T follicular helper cell (primary cell): Measurements from ENCODE around the gene PRSS56.

ENCODE experiments used
- DNase-seq: peaks from one replicate; pipeline ENCODE4 v3.0.0-alpha.2; 2020; ENCODE audit warnings: low read depth

Gene PRSS56

DNA sequence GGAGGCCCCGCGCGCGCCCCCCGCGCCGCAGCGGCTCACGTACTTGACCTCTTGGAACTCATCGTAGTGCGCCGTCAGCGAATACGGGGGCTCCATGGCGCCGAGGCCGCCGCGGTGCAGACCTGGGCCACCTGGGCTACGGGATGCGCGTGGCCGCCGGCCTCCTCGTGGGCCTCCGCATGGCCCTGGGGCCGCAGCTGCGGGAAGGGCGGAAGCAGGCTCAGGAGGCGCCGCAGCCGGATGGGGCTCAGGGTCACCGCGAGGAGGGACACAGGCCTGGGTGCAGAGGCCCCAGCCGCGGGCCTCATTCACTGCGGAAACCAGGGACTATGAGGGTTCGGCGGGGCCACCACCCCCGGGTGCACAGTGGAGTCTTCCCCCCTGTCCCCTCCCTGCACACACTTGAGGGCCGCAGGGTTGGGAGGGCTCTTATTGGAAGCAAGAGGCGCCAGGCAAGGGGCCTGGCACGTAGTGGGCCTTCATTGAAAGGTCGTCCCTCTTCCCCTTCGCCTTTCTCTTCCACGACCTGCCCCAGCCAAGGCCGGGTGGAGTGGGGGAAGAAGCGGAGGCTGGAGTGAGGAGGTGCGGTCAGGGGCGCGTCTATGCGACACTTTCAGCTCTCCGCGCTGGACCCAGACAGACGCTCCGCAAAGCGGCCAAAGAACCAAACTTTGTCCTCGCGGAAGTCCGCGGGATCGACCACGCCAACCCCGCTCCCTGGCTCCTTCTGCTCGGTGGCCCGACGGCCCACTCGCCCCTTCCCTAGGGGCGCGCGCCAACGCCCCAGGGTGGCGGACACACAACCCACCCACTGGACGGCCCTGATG, 33.4 kb upstream of the PRSS56 start:
- no peak for DNase-seq

DNA sequence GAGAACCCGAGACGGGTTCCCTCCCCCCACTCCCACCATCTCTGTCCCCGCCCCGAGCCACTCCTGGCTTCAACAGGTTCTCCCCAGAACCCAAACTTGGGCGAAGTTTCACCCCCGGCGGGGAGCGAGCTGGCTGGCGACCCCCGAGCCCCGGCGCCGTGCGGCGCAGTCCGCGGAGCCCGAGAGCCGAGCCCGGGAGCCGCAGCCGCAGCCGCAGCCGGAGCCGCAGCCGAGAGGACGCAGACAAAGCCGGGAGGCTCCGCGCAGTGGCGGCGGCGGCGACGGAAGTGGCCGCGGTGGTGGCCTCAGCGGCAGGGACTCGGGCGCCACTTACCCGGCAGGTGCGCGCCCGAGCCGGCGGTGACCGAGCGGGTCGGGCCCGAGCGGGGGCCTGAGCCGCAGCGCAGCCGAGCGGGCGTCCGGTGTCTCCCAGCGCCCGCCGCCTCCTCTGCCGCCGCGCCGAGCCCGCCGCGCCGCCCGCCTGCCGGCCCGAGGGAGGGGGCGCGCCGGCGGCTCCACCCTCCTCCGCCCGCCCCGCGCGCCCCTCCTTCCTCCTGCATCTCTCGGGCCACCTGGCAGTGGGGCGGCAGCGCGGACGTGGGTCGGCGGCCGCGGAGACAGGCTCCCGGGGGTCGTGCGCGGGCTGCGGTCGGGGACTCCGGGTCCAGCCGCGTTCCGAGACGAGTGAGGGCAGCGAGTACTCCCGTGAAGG, 32.6 kb upstream of the PRSS56 start, which contains the start of gene ECEL1:
Gene ECEL1 (minus strand): TSS at position 450 of the 712 bp plus-strand sequence. CDS start 1,181 bp downstream, outside the sequence.
- no peak for DNase-seq

DNA sequence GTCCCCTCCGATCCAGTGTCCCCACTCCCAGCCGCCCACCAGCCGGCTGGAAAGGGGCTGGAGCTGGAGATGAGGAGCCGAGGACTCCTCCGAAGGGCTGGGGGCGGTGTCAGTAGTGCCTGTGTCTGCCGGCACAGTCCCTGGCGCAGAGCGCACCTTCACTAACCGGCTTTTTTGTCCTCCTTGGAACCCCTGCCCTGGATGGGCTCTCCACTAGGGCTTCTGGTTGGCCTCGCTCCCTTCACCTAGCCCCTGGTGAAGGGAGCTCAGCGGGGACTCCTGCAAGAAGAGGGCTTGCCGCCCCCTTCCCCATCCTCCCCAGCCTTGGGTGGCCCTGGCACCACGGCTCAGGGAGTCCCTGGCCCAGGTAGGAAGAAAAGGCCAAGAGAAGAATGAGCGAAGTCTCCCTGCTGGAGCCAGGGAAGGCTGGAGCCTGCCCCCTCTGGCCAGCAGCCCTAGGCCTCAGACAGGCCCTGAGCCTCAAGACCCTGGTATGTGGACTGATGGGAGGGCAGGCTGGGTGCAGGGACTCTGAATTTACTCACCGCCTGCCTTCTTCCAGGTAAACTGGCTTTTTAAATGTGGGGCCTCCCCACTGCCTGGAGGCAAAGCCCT, 32.0 kb upstream of the PRSS56 start:
- no peak for DNase-seq

DNA sequence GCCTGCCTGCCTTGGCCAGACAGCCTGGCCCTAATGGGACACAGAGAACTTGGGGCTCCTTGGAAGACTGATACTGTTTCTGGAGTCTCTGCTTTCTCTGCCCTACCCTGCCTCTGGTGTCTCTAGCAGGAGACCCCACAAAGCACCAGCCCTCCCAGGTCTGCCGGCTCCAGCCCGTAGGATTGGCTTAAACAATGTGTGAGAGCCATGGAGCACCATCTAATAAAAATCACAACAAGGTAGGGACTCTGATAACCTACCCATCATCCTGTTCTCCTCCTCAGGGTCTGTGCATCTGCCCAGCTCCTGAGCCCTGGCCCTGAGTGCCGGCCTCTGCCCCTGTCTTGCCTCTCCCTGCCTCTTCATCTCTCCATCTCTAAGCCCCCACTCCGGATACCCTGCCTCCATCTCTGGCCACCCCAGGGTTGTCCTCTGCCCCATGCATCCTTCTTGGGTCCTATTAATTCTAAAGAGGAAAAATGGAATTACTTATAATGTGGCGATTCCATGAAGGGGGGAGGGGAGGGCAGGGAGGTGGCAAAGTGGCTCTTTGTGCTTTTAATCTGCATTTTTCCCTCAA, 31.4 kb upstream of the PRSS56 start:
- no peak for DNase-seq

DNA sequence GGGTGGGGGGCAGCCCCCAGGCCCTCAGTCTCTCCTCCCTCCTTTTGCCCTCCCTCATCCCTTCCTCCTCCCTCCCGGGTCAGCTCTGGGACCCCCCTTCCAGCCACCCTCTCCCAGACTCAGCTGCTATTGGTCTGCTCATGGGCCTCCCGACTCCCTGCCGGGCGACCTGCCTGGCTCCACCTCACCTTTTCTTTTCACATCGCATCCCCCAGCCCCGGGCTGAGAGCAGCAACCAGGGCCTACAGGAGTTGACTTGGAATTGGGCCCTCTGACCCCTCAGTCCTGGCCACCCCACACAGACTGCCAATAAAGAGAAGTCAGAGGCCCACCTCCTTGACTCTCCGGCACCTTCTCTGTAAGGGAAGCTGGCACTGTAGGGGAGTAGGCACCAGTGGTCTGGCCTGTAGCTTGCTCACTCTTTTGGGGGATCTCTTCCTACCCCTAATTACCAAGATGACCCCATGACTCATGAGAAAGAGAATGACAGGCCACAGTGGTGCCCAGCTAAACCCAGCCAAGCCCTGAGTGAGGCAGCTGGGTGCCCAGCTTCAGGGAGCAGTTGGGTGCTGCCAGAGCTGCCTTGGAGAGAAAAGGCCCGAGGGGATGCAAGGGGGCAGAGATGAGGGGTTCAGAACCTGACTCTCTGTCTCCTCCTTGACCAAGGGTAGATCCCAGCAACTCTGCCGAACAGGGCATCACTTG, 30.5 kb upstream of the PRSS56 start:
- no peak for DNase-seq

DNA sequence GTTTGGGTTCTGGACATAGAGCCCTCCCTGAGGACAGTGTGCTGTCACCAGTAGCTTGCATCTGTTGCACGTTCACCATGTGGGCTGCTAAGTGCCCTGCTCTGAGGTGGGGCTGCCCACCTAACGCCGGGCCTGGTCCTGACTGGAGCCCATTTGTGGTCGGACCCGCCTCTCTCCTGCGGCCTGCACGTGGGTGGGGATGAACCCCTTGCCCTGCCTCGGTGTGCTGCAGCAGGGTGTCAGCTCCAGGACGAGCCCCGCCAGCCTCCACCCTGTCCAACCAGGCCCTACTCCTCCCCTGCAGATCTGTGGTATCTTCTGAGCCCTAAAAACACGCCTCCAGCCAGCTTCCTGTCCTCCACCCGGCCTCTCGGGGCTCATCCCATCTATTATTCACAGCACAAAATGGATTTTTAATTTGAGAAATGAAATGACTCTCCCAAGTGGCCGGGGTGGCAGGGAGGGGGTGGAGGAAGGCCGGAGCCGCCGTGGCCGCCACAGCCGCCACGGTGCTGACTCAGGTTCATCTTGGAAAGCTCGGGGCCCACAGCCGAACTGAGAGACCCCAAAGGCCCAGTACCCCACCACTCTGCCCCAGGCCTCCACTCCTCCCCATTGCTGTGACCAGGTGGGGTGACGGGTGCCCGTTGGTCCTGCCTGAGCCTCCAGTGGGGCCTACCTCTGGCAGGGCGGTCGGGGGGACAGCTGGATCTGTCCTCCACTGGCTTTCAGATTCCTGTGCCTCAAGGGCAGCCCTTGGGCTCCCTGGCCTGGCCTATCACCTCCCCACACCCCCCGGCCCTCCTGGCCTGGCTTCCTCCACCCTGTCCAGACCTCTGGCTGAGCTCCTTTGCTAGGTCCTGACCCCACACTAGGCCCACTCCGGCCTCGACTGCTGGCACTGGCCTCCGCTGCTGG, 29.7 kb upstream of the PRSS56 start:
- no peak for DNase-seq

DNA sequence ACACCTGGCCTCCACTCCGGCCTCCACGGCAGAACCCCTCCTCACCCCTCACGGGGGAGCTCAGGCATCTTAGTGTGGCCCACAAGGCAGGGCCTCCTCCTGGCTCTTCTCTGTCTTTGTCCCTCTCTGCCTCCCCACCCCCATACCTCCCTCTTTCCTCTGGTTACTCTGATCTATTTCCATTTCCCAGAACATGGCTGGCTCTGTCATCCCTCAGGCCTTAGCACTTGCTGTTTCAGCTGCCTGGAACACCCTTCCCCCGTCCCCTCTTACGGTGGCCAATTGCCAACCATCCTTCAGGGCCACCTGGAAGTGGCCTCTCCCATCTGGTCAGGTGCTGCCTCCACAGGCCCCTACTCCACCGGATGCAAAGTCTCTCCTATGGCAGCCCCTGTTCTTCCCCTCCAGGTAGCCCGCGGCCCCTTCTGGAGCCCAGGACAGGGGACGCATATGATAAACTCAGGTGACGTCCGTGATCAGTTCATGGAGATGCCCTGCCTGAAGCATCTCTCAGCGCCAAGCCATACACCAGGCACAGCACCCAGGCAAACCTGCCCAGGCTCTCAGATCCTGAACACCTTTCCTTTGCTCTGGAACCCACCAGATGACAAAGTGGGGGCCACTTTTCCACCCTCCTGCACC, 28.9 kb upstream of the PRSS56 start:
- no peak for DNase-seq

DNA sequence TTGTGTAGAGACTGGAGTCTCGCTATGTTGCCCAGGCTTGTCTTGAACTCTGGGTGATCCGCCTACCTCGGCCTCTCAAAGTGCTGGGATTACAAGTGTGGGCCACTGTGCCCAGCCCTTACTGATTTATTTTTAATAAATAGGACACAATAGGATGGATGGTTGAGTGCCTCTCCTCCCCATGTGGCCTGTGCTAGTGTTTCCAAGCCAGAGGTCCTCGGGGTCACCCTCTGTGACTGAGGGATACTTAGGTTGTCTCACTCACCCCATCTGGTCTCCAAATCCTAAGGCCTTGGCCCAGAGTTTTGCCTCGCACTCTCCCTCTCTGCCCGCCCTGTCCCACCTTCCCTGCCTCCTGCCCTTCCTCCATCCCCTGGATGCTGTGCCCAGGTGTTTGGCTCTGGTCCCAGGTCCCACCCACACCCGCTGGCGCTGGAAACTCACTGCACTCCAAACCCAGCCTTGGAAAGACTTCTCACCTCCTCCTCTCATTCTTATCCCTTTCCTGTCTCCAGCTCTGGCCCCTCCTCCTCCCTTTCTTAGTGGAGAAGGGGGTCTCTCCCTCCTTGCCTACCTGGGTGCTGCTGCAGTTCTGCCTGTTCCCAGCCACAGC, 27.8 kb upstream of the PRSS56 start:
- no peak for DNase-seq

DNA sequence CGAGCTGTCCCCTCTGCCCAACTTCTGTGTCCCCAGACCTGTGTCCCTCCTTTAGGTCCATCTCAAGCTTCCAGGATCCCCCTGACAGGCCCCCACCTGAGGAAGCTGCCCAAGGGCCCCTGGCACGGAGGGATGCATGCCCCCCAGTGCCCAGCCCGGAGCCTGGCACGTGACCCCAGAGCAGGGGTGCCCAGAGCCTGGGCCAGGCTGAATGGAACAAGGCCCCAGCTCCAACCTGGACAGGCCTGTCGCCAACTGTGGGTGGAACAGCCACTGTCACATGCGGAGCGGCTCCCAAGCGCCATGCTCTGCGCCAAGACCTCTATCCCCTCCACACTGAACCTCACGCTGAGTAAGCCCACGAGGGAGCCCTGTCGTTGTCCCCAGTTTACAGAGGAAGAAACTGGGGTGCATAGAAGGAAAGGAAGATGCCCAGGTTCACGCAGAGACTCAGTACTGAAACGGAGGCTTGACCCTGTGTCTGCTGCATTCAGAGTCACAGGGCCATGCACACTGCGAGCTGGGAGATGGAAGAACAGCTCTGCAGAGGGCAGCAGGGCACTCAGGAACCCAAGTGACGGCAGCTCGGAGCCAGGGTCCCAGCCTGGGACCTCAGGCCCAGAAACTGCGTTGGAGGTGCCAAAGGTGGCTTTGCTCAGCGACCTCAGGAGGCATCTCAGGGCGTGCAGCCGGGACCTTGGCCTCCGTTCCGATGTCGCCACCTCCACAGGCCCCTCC, 27.1 kb upstream of the PRSS56 start:
- no peak for DNase-seq

DNA sequence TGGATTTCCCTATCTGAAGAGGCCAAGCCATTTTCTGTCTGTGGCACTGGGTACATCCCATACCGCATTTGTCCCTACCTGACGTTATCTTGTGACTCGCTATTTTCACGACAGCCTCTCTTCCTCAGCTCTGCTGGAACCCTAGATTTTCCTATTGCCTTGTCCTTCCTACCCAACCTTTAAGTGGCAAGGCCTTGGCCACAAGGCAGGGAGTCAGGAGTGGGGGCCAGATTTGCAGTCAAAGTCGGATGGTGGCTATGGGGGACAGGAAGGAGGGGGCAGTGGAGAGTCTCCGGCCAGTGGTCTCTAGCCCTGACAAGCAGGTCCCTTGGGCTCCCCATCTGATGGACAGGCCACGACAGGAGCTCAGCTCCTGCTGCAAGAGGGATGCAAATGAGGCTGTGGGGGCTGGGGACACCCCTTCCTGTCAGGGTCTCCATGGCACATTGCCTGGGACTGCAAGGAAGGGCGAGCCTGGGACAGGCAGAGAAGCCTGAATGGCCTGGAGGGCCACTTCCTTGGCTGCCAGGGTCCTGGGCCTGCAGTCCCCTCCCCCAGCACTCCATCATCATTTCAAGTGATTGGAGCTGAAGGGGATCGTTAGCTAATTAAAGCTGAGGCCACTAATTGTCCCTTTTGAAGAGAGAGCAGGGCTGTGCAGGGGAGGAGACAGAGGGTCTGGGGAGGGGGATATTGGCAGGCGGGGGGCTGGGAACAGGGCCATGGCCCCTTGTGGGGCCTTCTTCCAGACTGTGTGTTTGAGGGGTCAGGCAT, 26.3 kb upstream of the PRSS56 start:
- DNase-seq: no peak

DNA sequence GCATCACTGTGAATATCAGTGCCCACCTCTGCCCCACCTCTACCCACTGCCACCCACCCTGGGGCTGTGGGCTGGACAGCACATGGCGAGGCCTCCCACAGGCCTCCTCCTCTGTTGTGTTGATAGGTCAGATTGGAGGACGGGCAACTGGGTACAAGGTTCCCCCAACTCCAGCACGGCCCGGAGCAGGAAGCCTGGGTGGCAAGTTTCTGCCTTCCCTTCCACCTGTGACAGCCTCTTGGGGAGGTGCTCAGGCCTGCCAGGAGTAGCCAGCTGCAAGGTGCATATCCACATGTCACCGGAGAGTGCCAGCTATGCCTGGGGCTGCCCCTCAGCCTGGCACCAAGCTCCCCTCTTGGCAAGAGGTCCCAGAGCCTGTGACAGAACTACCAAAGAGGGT, 25.6 kb upstream of the PRSS56 start:
- DNase-seq: no peak

DNA sequence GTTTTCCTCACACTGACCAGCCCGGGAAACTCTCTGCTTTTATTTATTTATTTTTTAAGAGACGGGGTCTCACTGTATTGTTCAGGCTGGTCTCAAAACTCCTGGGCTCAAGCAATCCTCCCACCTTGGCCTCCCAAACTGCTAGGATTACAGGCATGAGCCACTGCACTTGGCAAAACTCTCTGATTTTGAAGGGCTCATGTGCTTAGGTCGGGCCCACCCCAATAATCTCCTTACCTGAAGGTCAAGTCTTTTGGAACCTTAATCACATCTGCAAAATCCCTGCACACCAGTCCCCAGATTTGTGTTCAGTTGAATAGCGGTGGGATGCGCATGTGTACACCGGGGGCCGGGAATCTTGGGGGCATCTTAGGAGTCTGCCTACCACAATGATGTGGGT, 24.9 kb upstream of the PRSS56 start:
- no peak for DNase-seq

DNA sequence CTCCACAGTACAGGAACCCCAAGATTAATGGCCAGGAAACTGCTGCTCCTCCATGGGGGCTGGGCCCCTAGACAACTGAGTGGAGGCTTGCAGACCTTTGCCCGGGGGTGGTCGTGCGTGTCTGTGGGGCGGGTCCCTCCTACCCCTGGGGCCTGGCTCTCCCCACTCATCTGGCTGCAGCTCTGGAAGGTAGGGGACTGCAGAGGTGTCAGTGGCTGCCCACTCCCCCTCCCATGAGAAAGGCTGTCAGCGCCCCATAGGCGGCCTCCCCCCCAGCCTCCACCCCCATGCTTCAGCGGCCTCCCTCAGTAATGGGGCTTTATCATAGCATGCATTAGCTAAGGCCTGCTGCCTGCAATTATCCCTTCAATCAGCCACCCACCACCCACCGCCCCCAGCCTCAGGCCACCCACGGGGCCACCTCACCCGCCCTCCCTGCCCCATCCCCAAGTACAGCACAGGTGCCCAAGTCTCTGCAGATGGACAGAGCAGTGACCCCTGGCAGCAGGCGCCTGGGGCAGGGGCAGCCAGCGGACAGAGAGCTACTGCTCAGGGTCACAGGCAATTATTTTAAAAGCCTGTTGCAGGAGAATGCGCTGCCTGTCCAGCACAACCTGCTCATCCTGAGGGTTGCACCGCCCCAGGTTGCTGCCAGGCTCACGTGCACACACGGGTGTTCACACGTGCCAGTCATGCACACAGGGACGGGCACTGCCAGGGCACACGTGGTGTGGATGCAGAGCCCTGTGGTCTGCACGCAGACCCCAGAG, 23.5 kb upstream of the PRSS56 start:
- no peak for DNase-seq

DNA sequence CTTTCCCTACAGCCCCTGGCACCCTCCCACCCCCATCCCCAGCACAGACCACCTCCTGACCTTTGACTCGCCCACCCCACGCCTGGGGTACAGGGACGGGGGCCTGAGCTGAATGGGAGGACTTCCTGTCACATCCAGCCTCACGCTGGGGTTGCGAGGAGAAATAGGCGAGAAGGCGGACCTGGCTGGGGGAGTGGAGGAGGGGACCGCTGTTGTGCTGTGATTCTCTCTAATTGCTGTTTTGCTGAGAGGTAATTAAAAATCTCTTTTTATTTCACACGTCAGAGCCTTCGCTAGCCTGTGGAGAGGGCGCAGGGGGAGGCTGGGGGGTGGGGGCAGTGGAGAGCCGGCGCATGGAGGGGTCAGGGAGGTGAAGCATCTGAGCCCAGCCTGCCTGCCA, 22.8 kb upstream of the PRSS56 start:
- DNase-seq: no peak

DNA sequence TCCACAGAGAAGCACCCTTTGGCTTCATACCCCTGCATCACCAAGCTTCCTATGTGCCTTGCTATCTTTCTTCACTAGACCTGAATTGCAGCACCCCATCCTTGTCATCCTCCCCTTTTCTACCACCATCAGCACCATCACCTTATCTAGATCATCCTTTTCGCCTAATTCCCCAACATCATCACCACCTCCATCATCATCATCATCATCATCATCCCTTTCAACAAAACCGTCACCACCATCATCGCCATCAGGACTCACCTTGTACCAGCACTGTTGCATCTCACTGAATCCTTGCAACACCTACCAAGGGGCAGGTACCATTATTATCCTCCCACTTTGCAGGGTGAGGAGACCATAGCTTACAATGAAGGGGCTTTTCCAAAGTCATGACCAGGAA, 21.7 kb upstream of the PRSS56 start:
- no peak for DNase-seq

DNA sequence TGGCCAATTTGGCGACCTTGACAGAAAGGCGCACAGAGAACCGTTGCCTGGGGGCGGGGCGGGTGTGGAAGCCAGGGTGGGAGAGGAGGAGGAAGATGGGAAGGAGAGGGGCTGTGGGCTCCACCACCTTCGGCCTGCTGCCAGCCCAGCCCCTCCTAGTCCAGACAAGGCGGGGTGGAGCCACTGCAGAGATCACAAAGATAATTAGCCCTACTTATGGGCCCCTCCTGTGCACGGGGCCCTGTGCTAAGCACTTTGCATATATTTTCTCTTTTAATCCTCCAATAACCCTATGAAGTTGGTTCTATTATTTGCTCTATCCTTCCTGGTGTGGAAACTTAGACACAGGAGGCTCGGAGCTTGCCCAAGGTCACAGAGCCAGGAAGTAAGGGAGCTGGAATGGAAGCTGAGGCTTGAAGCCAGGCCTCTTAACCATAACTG, 18.8 kb upstream of the PRSS56 start:
- DNase-seq: no peak

DNA sequence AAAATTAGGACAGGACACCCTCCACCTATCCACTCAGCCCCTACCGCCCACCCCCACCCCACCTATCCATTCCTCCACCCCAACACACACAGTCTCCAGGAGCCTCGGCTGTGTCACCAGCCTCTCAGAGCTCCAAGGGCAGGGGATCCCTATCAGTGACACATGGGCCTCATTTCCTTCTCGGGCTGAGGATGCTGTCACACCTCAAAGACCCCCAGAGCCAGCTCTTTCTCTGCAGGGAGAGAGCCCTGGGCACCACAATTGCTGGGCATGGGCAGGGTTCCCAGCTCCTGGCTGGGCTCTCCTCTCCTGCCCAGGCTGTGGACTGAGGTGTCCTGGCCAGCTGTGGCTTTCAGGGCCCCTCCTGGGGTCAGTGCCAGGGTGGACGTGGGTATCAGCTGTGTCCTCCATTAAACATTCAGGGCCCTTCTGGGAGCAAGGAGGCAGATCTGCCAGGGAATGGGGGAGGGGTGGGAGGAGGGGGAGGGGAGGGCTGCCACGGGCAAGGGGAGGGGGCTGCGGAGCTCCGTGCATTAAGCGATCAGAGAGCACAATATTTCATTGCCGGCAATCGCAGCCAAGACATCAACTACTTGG, 18.3 kb upstream of the PRSS56 start:
- DNase-seq: no peak
